ENCODE results near the gene CDH15.

Gene CDH15

DNA sequence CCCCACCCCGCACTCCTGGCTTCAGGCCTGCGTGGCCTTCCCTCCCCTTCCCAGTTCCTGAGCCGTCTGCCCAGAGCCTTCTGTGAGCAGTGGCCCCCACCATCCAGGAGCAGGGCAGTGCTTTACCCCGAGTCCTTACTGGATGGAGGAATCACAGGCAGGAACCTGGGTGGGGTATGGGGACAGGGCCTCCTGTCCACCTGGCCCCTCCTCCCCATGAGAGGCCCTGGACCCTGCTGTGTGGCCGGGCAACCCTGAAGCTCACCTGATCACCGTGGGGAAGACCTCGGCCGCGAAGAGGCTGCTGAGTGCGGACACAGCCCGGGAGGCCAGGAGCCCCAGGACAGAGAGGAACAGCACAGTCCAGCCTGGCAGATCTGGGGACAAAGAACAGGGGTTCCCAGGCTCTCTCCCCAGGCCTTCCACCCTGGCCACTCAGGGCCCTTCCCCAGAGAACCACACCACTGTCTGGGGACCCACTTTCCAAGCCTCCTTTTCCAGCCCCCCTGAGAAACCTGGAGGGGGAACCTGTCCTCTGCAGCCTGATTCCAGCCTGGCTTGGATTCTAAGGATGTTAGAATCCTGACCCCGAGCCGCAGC is 25.6 kb downstream of the CDH15 start:
- H3K9me3 ChIP-seq (ENCODE audit: low read length), result no peaks in the 10 kb centered on the region
- H3K36me3 ChIP-seq (ENCODE audit: insufficient read depth, low read length), result no peaks in the 10 kb centered on the region
- H3K9ac ChIP-seq (ENCODE audit: low read length), result no peak overlapping the region
- no peaks in the 10 kb centered on the region for H3K9me2 ChIP-seq (ENCODE audit: low read depth, low read length)
- H2AFZ ChIP-seq (ENCODE audit: low read length), result no peak overlapping the region
- no peak overlapping the region for H3K27ac ChIP-seq (ENCODE audit: low read depth, low read length, poor library complexity, severe bottlenecking)
- H3K4me2 ChIP-seq (ENCODE audit: low read length), result no peak overlapping the region
- no peaks in the 10 kb centered on the region; the same call in 1 of the 2 replicates for H3K27me3 ChIP-seq (ENCODE audit: insufficient read depth, low read length)
- no peak overlapping the region for H3K4me3 ChIP-seq (ENCODE audit: low read depth, low read length, poor library complexity, severe bottlenecking)
- H3K4me1 ChIP-seq (ENCODE audit: insufficient read depth, low read length, severe bottlenecking), result peaks cover 2% of the 10 kb centered on the region
- H3F3A ChIP-seq (ENCODE audit: insufficient read depth, low read length), result no peaks in the 10 kb centered on the region
- H4K20me1 ChIP-seq (ENCODE audit: insufficient read depth, low read length), result no peaks in the 10 kb centered on the region
- no peaks in the 10 kb centered on the region for H3K79me2 ChIP-seq (ENCODE audit: insufficient read depth, low read length)
- no peak for TF ChIP-seq EZH2 (IDR thresholded peaks at IDR 0.05; ENCODE audit: borderline replicate concordance, low read length)
- TF ChIP-seq, protein P1, sequence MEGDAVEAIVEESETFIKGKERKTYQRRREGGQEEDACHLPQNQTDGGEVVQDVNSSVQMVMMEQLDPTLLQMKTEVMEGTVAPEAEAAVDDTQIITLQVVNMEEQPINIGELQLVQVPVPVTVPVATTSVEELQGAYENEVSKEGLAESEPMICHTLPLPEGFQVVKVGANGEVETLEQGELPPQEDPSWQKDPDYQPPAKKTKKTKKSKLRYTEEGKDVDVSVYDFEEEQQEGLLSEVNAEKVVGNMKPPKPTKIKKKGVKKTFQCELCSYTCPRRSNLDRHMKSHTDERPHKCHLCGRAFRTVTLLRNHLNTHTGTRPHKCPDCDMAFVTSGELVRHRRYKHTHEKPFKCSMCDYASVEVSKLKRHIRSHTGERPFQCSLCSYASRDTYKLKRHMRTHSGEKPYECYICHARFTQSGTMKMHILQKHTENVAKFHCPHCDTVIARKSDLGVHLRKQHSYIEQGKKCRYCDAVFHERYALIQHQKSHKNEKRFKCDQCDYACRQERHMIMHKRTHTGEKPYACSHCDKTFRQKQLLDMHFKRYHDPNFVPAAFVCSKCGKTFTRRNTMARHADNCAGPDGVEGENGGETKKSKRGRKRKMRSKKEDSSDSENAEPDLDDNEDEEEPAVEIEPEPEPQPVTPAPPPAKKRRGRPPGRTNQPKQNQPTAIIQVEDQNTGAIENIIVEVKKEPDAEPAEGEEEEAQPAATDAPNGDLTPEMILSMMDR (IDR thresholded peaks at IDR 0.05; ENCODE audit: low read length), result no peak

GRCh38 chr16:89197633-89198416 is 26.3 kb downstream of the CDH15 start:
- no peaks in the 10 kb centered on the region for H4K20me1 ChIP-seq (ENCODE audit: insufficient read depth, low read length)

DNA sequence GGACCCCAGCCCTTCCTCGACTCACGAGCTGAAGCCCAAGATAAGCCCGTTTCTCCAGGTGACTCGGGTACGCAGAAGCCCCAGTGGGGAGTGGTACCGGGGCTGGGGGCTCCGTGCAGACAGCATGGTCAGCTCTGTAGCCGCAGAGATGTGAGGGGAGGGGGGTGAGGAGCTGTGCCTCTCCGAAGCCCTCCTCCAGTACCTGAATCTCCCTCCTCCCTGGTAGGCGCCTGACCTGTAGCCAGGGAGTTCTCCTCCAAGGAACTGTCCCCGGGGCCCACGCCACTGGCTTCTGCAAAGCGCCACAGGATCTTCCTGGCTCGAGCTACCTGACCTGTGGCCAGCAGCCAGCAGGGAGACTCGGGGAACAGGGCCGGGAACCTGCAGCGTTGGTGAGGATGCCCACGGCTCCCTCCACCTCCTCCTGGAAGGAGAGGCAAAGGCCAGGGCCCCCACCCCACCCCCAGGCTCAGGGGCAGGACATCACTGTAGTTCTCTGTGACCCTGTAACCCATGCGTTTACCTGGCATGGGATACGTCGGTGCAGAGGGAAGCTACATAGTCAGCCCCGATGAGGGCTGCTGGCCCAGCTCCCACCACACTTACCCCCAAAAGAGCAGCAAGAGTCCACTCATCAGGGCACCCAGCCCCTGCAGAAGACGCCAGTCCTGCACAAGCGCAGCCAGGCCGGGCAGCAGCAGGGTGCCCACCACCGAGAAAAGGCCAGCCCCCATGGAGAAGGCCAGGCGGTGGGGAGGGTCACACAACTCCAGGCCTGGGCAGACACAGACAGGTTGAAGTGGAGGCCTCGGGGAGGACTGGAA is 27.1 kb downstream of the CDH15 start:
- no peak overlapping the region for H3K4me3 ChIP-seq (ENCODE audit: low read depth, low read length, poor library complexity, severe bottlenecking)
- H4K20me1 ChIP-seq (ENCODE audit: insufficient read depth, low read length), result no peaks in the 10 kb centered on the region
- H3K4me2 ChIP-seq (ENCODE audit: low read length), result no peak overlapping the region
- H3K9me3 ChIP-seq (ENCODE audit: low read length), result no peaks in the 10 kb centered on the region
- no peaks in the 10 kb centered on the region for H3K9me2 ChIP-seq (ENCODE audit: low read depth, low read length)
- H3K36me3 ChIP-seq (ENCODE audit: insufficient read depth, low read length), result no peaks in the 10 kb centered on the region
- H3K79me2 ChIP-seq (ENCODE audit: insufficient read depth, low read length), result no peaks in the 10 kb centered on the region
- H3K4me1 ChIP-seq (ENCODE audit: insufficient read depth, low read length, severe bottlenecking), result no peaks in the 10 kb centered on the region
- TF ChIP-seq, protein P1 (IDR thresholded peaks at IDR 0.05; ENCODE audit: low read length), result no peak
- no peak for TF ChIP-seq EZH2 (IDR thresholded peaks at IDR 0.05; ENCODE audit: borderline replicate concordance, low read length)
- no peak overlapping the region for H3K9ac ChIP-seq (ENCODE audit: low read length)
- no peak overlapping the region for H2AFZ ChIP-seq (ENCODE audit: low read length)
- no peaks in the 10 kb centered on the region; the same call in 1 of the 2 replicates for H3K27me3 ChIP-seq (ENCODE audit: insufficient read depth, low read length)
- H3F3A ChIP-seq (ENCODE audit: insufficient read depth, low read length), result no peaks in the 10 kb centered on the region
- no peak overlapping the region for H3K27ac ChIP-seq (ENCODE audit: low read depth, low read length, poor library complexity, severe bottlenecking)

More at GRCh38 chr16:89197633-89198416, 26.3 kb downstream of the CDH15 start:
- no peaks in the 10 kb centered on the region for H3K9me2 ChIP-seq (ENCODE audit: low read depth, low read length)
- H3K36me3 ChIP-seq (ENCODE audit: insufficient read depth, low read length), result no peaks in the 10 kb centered on the region
- no peak overlapping the region for H3K4me2 ChIP-seq (ENCODE audit: low read length)
- H3K4me3 ChIP-seq (ENCODE audit: low read depth, low read length, poor library complexity, severe bottlenecking), result no peak overlapping the region
- H3K27ac ChIP-seq (ENCODE audit: low read depth, low read length, poor library complexity, severe bottlenecking), result no peak overlapping the region
- no peak overlapping the region for H2AFZ ChIP-seq (ENCODE audit: low read length)
- H3K27me3 ChIP-seq (ENCODE audit: insufficient read depth, low read length), result no peaks in the 10 kb centered on the region; the same call in 1 of the 2 replicates
- no peaks in the 10 kb centered on the region for H3K79me2 ChIP-seq (ENCODE audit: insufficient read depth, low read length)
- no peaks in the 10 kb centered on the region for H3K4me1 ChIP-seq (ENCODE audit: insufficient read depth, low read length, severe bottlenecking)
- no peak overlapping the region for H3K9ac ChIP-seq (ENCODE audit: low read length)
- H3F3A ChIP-seq (ENCODE audit: insufficient read depth, low read length), result no peaks in the 10 kb centered on the region
- H3K9me3 ChIP-seq (ENCODE audit: low read length), result no peaks in the 10 kb centered on the region
- TF ChIP-seq, protein P1 (IDR thresholded peaks at IDR 0.05; ENCODE audit: low read length), result no peak
- TF ChIP-seq EZH2 (IDR thresholded peaks at IDR 0.05; ENCODE audit: borderline replicate concordance, low read length), result no peak

Measured in OCI-LY1 (cell line).